GM12873 (cell line): ENCODE measurements around the gene ZNF33A.

Source experiments
- CTCF ChIP-seq: IDR thresholded peaks from 2 replicates; pipeline ENCODE4 v1.5.1; 2012; ENCODE audit warnings: low read depth, mild to moderate bottlenecking, moderate library complexity, low read length, control low read depth; ENCODE audit not compliant: insufficient read depth; ENCODE audit errors: missing control alignments

The ZNF33A gene

DNA sequence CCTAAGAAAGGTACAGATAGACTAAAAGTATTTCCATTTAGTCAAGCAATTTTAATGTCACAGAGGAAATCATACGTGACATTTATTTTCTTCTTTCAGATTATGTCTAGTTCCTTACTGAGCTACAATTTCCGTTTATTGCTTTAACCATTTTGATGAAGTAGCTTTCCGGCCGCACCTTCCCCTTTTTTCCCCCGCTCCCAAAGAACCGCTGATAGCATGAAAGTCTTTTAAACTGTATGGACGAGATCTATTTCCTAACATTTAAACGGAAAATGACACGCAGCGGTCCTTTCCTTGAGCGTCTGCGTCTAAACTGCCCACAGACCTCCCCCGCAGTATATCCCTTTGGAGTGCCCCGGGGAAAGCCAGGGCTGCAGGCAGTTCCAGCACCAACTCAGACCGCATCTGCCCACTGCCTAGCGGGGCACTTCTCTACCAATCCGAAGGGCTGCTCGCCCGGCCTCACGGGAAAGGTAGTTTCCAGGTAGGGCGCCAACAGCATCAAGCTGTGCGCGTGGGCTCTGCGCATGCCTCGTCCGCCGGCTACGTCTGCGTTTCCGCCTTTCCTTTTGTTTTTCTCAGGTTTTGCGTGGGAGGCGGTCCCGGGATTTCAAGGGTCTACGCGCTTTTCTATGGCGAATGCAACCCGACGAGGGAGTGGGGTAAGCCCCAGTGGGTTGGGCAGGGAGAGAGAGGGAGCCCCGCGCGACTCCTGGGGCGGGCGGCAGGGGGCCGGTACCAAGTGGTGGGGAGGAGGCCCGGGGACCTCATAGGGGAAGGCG lies at the start of gene ZNF33A:
ZNF33A (plus strand) TSS at position 557 of the 785 bp plus-strand sequence. CDS start 1,667 bp downstream, outside the sequence.
- TF ChIP-seq CTCF = peak; percentile 4

DNA sequence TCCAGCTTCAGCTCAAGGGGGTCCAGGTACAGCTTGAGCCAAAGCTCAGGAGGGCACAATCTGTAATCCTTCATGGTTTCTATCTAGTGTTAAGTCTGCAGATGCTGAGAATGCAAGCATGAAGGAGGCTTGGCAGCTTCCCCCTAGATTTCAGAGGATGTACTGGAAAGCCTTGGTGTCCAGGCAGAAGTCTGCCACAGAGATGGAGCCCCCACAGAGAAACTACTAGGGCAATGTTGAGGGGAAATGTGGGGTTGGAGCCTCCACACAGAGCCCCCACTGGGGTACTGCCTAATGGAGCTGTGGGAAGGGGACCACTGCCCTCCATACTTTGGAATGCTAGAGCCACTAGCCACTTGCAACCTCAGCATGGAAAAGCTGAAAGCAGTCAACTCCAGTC lies 45.5 kb upstream of the ZNF33A start:
- TF ChIP-seq CTCF = no peak

- no peak for TF ChIP-seq CTCF
These were observed 38.1 kb upstream of the ZNF33A start for GRCh38 chr10:37972396-37972795.

GRCh38 chr10:37975401-37975991 lies 35.0 kb upstream of the ZNF33A start:
- no peak for TF ChIP-seq CTCF

- peak; percentile 92 for TF ChIP-seq CTCF
These were observed 34.2 kb upstream of the ZNF33A start, which contains the start of gene ZNF25 for GRCh38 chr10:37976091-37976879. Gene ZNF25, minus strand, starts transcription at chr10:37976647. Its CDS starts 4,925 bp downstream, at chr10:37971722.

DNA sequence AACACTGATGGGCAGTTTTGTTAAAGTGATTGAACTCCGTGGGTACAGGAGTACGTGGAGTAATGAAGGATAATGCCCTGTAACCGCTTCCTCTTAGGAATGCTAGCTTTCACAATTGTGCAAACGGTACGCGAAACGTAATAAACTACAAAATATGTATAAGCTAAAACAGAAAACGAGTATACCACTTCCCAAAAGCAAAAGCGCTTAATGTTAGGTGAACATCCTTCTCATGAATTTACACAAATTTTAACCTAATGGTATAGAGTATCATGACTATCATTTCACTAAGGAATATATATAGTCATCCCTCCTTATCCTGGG lies 33.6 kb upstream of the ZNF33A start:
- TF ChIP-seq CTCF = no peak

DNA sequence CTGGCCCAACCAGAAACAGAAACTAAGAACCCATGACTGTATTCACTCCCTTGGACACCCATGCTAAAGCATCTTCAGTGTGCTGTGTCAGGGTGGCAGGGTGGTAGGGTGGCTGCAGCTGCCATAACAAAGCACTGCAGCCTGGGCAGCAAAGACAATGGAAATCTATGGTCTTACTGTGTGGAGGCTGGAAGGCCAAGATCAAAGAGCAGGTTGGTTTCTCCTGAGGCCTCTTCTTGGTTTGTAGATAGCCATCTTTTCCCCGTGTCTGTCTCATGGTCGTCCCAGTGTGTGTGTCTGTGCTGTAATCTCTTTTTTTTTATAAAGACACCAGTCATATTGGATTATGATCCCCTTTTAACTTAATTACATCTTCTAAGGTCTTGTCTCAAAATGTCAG lies 18.8 kb upstream of the ZNF33A start:
- TF ChIP-seq CTCF = no peak
